Ureter (tissue), 1 donor: ENCODE results near the gene MCC. TPM values are rescaled to one million over a fixed set of nuclear protein-coding genes. Genes with fewer than 3 reads are reported as not detected.

Experiments
- DNase-seq: peaks from one replicate; pipeline ENCODE4 v3.0.0-alpha.2; 2020; ENCODE audit warnings: low spot score
- total RNA-seq: library from RNA; stranded (reverse); gene quantifications from one replicate; pipeline ENCODE4 v1.2.4, GENCODE V29; 2023
- donor health status: DM: yes; HTN: yes; CAD: no.

The MCC gene
- total RNA-seq, 1 donor from 2014 or later: 88.8 TPM

GRCh38 chr5:113034182-113034773 lies 454.0 kb downstream of the MCC start:
- DNase-seq: no peak

GRCh38 chr5:113031557-113031956 lies 456.7 kb downstream of the MCC start:
- DNase-seq: no peak

GRCh38 chr5:113031104-113031503 lies 457.1 kb downstream of the MCC start:
- DNase-seq: no peak

- DNase-seq: no peak
Measured at GRCh38 chr5:113029614-113030013, 458.6 kb downstream of the MCC start.

GRCh38 chr5:113027431-113027830 lies 460.8 kb downstream of the MCC start:
- DNase-seq: no peak

- DNase-seq: no peak
Measured at GRCh38 chr5:113027015-113027414, 461.2 kb downstream of the MCC start.

GRCh38 chr5:113026211-113026610 lies 462.0 kb downstream of the MCC start:
- no peak for DNase-seq

- DNase-seq: no peak
Measured at GRCh38 chr5:113025596-113025995, 462.7 kb downstream of the MCC start.

- DNase-seq: no peak
Measured at GRCh38 chr5:113024076-113024697, 464.1 kb downstream of the MCC start.

GRCh38 chr5:113022661-113023060 lies 465.6 kb downstream of the MCC start:
- no peak for DNase-seq

- DNase-seq: no peak
Measured at GRCh38 chr5:113020461-113021273, 467.6 kb downstream of the MCC start.

- DNase-seq: no peak
Measured at GRCh38 chr5:113017881-113018635, 470.2 kb downstream of the MCC start.

GRCh38 chr5:113005454-113005853 lies 482.8 kb downstream of the MCC start:
- no peak for DNase-seq

GRCh38 chr5:113003763-113004162 lies 484.5 kb downstream of the MCC start:
- no peak for DNase-seq

GRCh38 chr5:113002423-113002822 lies 485.8 kb downstream of the MCC start:
- no peak for DNase-seq

GRCh38 chr5:113000466-113000865 lies 487.8 kb downstream of the MCC start:
- no peak for DNase-seq

GRCh38 chr5:112998296-112998695 lies 490.0 kb downstream of the MCC start:
- DNase-seq: no peak

- DNase-seq: no peak
Measured at GRCh38 chr5:112996830-112997374, 491.4 kb downstream of the MCC start.

GRCh38 chr5:112995764-112996618 lies 492.3 kb downstream of the MCC start:
- DNase-seq: peak; percentile 80

- DNase-seq: no peak
Measured at GRCh38 chr5:112986224-112986623, 502.0 kb downstream of the MCC start.

- DNase-seq: no peak
Measured at GRCh38 chr5:112983363-112983762, 504.9 kb downstream of the MCC start.
